GM21528 (cell line): Measurements from ENCODE around the gene MOGAT1.
"Not testable (repeated sequence)": the region's sequence is repeated elsewhere in the genome, so short reads cannot be mapped to it uniquely, and the experiment has no call there.

Experiments
- ATAC-seq: cut with Tn5 transposase; IDR thresholded peaks from one replicate; pipeline ENCODE4 v1.9.1; 2021; ENCODE audit warnings: mild to moderate bottlenecking, moderate library complexity; ENCODE audit not compliant: unreplicated experiment, low FRiP score

The MOGAT1 gene

GRCh38 chr2:222736924-222737323 is 65.5 kb downstream of the MOGAT1 start:
- ATAC-seq, result no peak

GRCh38 chr2:222738312-222738711 is 66.9 kb downstream of the MOGAT1 start:
- ATAC-seq, result no peak

GRCh38 chr2:222738809-222739208 is 67.4 kb downstream of the MOGAT1 start:
- no peak for ATAC-seq

- no peak for ATAC-seq
Observed at GRCh38 chr2:222739939-222740338, 68.5 kb downstream of the MOGAT1 start.

GRCh38 chr2:222743251-222743812 is 71.9 kb downstream of the MOGAT1 start:
- ATAC-seq, result no peak

GRCh38 chr2:222745836-222746559 is 74.5 kb downstream of the MOGAT1 start:
- no peak for ATAC-seq

GRCh38 chr2:222747526-222748160 is 76.2 kb downstream of the MOGAT1 start:
- no peak for ATAC-seq

GRCh38 chr2:222750533-222750932 is 79.1 kb downstream of the MOGAT1 start:
- ATAC-seq, result no peak

- no peak for ATAC-seq
Observed at GRCh38 chr2:222751238-222751637, 79.8 kb downstream of the MOGAT1 start.

- ATAC-seq, result no peak
Observed at GRCh38 chr2:222751821-222752719, 80.6 kb downstream of the MOGAT1 start.

GRCh38 chr2:222752746-222753145 is 81.3 kb downstream of the MOGAT1 start:
- no peak for ATAC-seq

GRCh38 chr2:222753251-222753824 is 81.9 kb downstream of the MOGAT1 start:
- ATAC-seq, result no peak

- no peak for ATAC-seq
Observed at GRCh38 chr2:222754324-222754930, 83.0 kb downstream of the MOGAT1 start.

GRCh38 chr2:222755593-222755992 is 84.1 kb downstream of the MOGAT1 start:
- ATAC-seq, result not testable (repeated sequence)

GRCh38 chr2:222756362-222756831 is 84.9 kb downstream of the MOGAT1 start:
- ATAC-seq, result no peak

- ATAC-seq, result no peak
Observed at GRCh38 chr2:222756951-222757650, 85.6 kb downstream of the MOGAT1 start.
